HepG2 (cell line): ENCODE data around the gene CCDC33. TPM values are rescaled to one million over a fixed set of nuclear protein-coding genes. Genes with fewer than 3 reads are reported as not detected.

Experiments
- ATAC-seq: fragments of 200-7000 bp; cut with Tn5 transposase; 3 replicates; pipeline ENCODE4 v1.9.1; 2020; ENCODE audit warnings: mild to moderate bottlenecking, moderate library complexity
- BruUV-seq: library from RNA; stranded (reverse); fragments of 400-500 nt; replicated peaks from 2 replicates; lab custom pipeline; 2021; lab: Mats Ljungman, UMichigan
- CTCF ChIA-PET: fragments of 300-600 bp; formaldehyde crosslinking; extraction: SDS; loops from one replicate; lab custom pipeline; 2021; ENCODE audit warnings: low total read pairs, inconsistent platforms, low intra/inter-chr PET ratio; lab: Yijun Ruan, JAX
- POLR2A ChIA-PET: fragments of 350-600 bp; sonication (Branson Sonifier 250); formaldehyde crosslinking; loops from one replicate; lab custom pipeline; 2020; ENCODE audit warnings: antibody characterized with exemption, inconsistent platforms; lab: Yijun Ruan, JAX
- DNase-seq: peaks from one replicate; pipeline ENCODE4 v3.0.0-alpha.2; 2015; ENCODE audit warnings: low spot score
- FAIRE-seq: peaks from 3 replicates; lab custom pipeline; 2011; peaks lifted over from hg19 to GRCh38; lab: Jason Lieb, UNC
- H2AFZ ChIP-seq: one replicate; pipeline ENCODE4 v1.6.1; 2011; ENCODE audit warnings: low read length, inconsistent platforms
- H3K27ac ChIP-seq: fragments of 300-600 bp; 3 replicates; pipeline ENCODE4 v1.8.0; 2011; ENCODE audit warnings: mixed run types, mild to moderate bottlenecking, mixed read lengths, low read length, inconsistent platforms; ENCODE audit not compliant: insufficient read depth; ENCODE audit errors: extremely low read length
- H3K27me3 ChIP-seq, 2 experiments: fragments of 200-600 bp in 1 of 2; 2 replicates in 1 of 2; 3 replicates in 1 of 2; pipeline versions ENCODE4 v1.6.0 to v1.8.0; 2011; ENCODE audit warnings: low read length in 2 of 2, mild to moderate bottlenecking in 2 of 2, moderate library complexity in 2 of 2, inconsistent platforms in 1 of 2; ENCODE audit not compliant: insufficient read depth in 2 of 2, control insufficient read depth in 1 of 2
- H3K36me3 ChIP-seq, 2 experiments: fragments of 200-600 bp in 1 of 2; replicated peaks in 1 of 2; 2 replicates in 1 of 2; 3 replicates in 1 of 2; pipeline versions ENCODE4 v1.5.1 to v1.8.0; 2011; ENCODE audit warnings: low read length in 2 of 2, inconsistent platforms in 1 of 2; ENCODE audit not compliant: insufficient read depth in 2 of 2, control insufficient read depth in 1 of 2
- H3K4me1 ChIP-seq: 2 replicates; pipeline ENCODE4 v1.5.1; 2012; ENCODE audit warnings: low read length, inconsistent platforms; ENCODE audit not compliant: insufficient read depth
- H3K4me2 ChIP-seq: 2 replicates; pipeline ENCODE4 v1.6.0; 2011; ENCODE audit warnings: low read depth, low read length, inconsistent platforms
- H3K4me3 ChIP-seq, 3 experiments: fragments of 200-600 bp in 1 of 3; sonication (generic), shearing (Covaris generic) in 1 of 3; replicated peaks in 1 of 3; 2 replicates each; pipeline ENCODE4 v1.5.1; 2011 to 2016; ENCODE audit warnings: low read length in 3 of 3, inconsistent platforms in 2 of 3, low read depth in 2 of 3, mild to moderate bottlenecking in 2 of 3, control low read depth in 1 of 3, mixed read lengths in 1 of 3; ENCODE audit not compliant: insufficient read depth in 1 of 3
- H3K79me2 ChIP-seq: one replicate; pipeline ENCODE4 v1.6.1; 2011; ENCODE audit warnings: low read length, inconsistent platforms; ENCODE audit not compliant: insufficient read depth
- H3K9ac ChIP-seq: 2 replicates; pipeline ENCODE4 v1.6.0; 2011; ENCODE audit warnings: mild to moderate bottlenecking, low read depth, low read length, inconsistent platforms; ENCODE audit not compliant: insufficient read depth
- H3K9me3 ChIP-seq: 2 replicates; pipeline ENCODE4 v1.5.1; 2012; ENCODE audit warnings: mild to moderate bottlenecking, low read length
- H4K20me1 ChIP-seq: 2 replicates; pipeline ENCODE4 v1.6.0; 2011; ENCODE audit warnings: inconsistent platforms, mild to moderate bottlenecking, low read length, moderate library complexity; ENCODE audit not compliant: insufficient read depth
- FLYWCH1 ChIP-seq: sonication (generic); formaldehyde crosslinking; IDR thresholded peaks from 2 replicates; pipeline ENCODE4 v1.8.1; 2023; ENCODE audit warnings: mild to moderate bottlenecking, missing genetic modification reagents
- HOXA3 ChIP-seq: sonication (generic); formaldehyde crosslinking; IDR thresholded peaks from 2 replicates; pipeline ENCODE4 v1.5.0; 2020; ENCODE audit warnings: missing genetic modification reagents
- JARID2 ChIP-seq: sonication (generic); formaldehyde crosslinking; IDR thresholded peaks from 2 replicates; pipeline ENCODE4 v1.8.1; 2023; ENCODE audit warnings: missing genetic modification reagents, inconsistent platforms; ENCODE audit not compliant: insufficient replicate concordance
- NR2F1 ChIP-seq, 2 experiments: fragments of 450-650 bp in 1 of 2; formaldehyde crosslinking in 1 of 2; IDR thresholded peaks; 2 replicates each; pipeline versions ENCODE4 v1.5.0 to v1.6.1; 2016 to 2020; ENCODE audit warnings: mild to moderate bottlenecking in 1 of 2, missing compliant biosample characterization in 1 of 2, missing genetic modification reagents in 1 of 2, moderate library complexity in 1 of 2
- ZNF430 ChIP-seq: sonication (generic); formaldehyde crosslinking; IDR thresholded peaks from 2 replicates; pipeline ENCODE4 v1.9.0; 2021; ENCODE audit warnings: mild to moderate bottlenecking, missing genetic modification reagents
- ZNF782 ChIP-seq: sonication (generic); formaldehyde crosslinking; IDR thresholded peaks from 2 replicates; pipeline ENCODE4 v1.4.0; 2020; ENCODE audit warnings: missing genetic modification reagents, mild to moderate bottlenecking, borderline replicate concordance
- WGBS: methylation state at CpG from one replicate; pipeline ENCODE4 v1.1.6; 2017; ENCODE audit warnings: low lambda C conversion rate; 5-methylcytosine and 5-hydroxymethylcytosine counted together
- in situ Hi-C: cut with HindIII; loops from 2 replicates; pipeline ENCODE4 v1.10.0; 2017; ENCODE audit warnings: low pct_unique_long_range_greater_than_20kb; ENCODE audit not compliant: extremely low pct_ligation_motif_present
- intact Hi-C: fragments of 100-400 bp; cut with micrococcal nuclease; formaldehyde crosslinking; loops from one replicate; pipeline ENCODE4 v1.10.0; 2022; ENCODE audit not compliant: unreplicated experiment
- polyA plus RNA-seq, 8 experiments: library from polyadenylated mRNA; depleted of rRNA in 3 of 8; stranded (reverse) in 7 of 8; unstranded in 1 of 8; fragments of >200 nt; fragmentation: Illumina TruSeq in 4 of 8; extraction: Trizol in 4 of 8; gene quantifications; 2 replicates each; pipeline versions ENCODE4 v1.2.1 to v1.2.3, GENCODE V29; 2011 to 2016; ENCODE audit warnings: low read depth in 4 of 8, missing spikeins in 1 of 8, mixed read lengths in 1 of 8; ENCODE audit not compliant: insufficient read depth in 1 of 8
- total RNA-seq, 5 experiments: library from RNA; depleted of rRNA; stranded (reverse); fragments of >200 nt; fragmentation: Illumina TruSeq; extraction: Trizol; gene quantifications; 2 replicates each; pipeline ENCODE4 v1.2.3, GENCODE V29; 2016; ENCODE audit warnings: low read depth in 1 of 5
- TF ChIP-seq, protein P1 (sequence below): sonication (generic); formaldehyde crosslinking; IDR thresholded peaks from 2 replicates; pipeline ENCODE4 v1.9.0; 2021; ENCODE audit warnings: missing genetic modification reagents, borderline replicate concordance
- TF ChIP-seq, protein P2 (sequence below): IDR thresholded peaks from 2 replicates; pipeline ENCODE4 v1.6.1; 2016; ENCODE audit warnings: missing compliant biosample characterization, missing genetic modification reagents, borderline replicate concordance
- TF ChIP-seq, protein P3 (sequence below): sonication (generic); formaldehyde crosslinking; IDR thresholded peaks from 2 replicates; pipeline ENCODE4 v1.5.1; 2020; ENCODE audit warnings: mild to moderate bottlenecking, moderate library complexity, missing genetic modification reagents
- TF ChIP-seq, protein P4 (sequence below): sonication (generic); formaldehyde crosslinking; IDR thresholded peaks from 2 replicates; pipeline ENCODE4 v1.8.0; 2022; ENCODE audit warnings: mild to moderate bottlenecking, missing genetic modification reagents, moderate library complexity

Gene CCDC33
- total and polyA plus RNA-seq, 2 of the 13 experiments (the other 11 are each of a cell fraction or from before 2014, with no cell fraction given), result 0.30 TPM; not detected in 1

DNA sequence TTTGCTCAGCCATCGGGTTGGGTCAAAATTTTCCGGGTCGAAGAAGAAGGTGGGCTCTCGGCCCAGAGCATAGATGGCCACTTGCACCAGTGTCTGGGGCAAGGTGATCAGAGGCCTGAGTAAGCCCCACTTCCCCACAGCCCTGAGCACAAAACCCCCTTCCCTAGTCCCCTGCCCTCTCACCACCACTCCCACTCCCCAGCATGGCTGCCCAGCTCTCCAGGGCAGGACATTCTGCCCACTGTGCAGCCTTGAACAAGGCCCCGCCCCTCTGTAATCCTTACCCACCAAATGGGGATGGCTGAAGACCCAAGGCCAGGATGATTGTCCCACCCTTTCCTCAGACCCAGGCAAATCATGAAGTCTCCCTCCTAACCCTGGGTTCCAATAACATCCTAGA is 102.5 kb downstream of the CCDC33 start:
- no peak overlapping the region for H3K27ac ChIP-seq
- no peaks in the 10 kb centered on the region for H3K9me3 ChIP-seq
- no peaks in the 10 kb centered on the region for H3K4me1 ChIP-seq
- no peaks in the 10 kb centered on the region for H4K20me1 ChIP-seq
- BruUV-seq, result no TSS peak
- FAIRE-seq, result no peak
- WGBS, result 0% methylated on average over 3 of the region's 5 CpGs
- in situ Hi-C loops, result no loop called here
- H2AFZ ChIP-seq, result no peak overlapping the region
- CTCF ChIA-PET, result no interaction called here
- H3K36me3 ChIP-seq, result no peaks in the 10 kb centered on the region
- H3K79me2 ChIP-seq, result no peaks in the 10 kb centered on the region
- H3K9ac ChIP-seq, result no peak overlapping the region
- no peak for ATAC-seq
- H3K27me3 ChIP-seq, result peaks cover 2 to 44% of the 10 kb centered on the region in 2 experiments; a peak in 2 of 5 replicates
- H3K4me2 ChIP-seq, result no peak overlapping the region
- intact Hi-C loops, result no loop called here
- DNase-seq, result no peak
- POLR2A ChIA-PET, result no interaction called here
- TF ChIP-seq ZNF782 (CRISPR knock-in tag), result no peak
- TF ChIP-seq, protein P1, sequence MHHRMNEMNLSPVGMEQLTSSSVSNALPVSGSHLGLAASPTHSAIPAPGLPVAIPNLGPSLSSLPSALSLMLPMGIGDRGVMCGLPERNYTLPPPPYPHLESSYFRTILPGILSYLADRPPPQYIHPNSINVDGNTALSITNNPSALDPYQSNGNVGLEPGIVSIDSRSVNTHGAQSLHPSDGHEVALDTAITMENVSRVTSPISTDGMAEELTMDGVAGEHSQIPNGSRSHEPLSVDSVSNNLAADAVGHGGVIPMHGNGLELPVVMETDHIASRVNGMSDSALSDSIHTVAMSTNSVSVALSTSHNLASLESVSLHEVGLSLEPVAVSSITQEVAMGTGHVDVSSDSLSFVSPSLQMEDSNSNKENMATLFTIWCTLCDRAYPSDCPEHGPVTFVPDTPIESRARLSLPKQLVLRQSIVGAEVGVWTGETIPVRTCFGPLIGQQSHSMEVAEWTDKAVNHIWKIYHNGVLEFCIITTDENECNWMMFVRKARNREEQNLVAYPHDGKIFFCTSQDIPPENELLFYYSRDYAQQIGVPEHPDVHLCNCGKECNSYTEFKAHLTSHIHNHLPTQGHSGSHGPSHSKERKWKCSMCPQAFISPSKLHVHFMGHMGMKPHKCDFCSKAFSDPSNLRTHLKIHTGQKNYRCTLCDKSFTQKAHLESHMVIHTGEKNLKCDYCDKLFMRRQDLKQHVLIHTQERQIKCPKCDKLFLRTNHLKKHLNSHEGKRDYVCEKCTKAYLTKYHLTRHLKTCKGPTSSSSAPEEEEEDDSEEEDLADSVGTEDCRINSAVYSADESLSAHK (CRISPR knock-in tag), result no peak
- TF ChIP-seq, protein P2, sequence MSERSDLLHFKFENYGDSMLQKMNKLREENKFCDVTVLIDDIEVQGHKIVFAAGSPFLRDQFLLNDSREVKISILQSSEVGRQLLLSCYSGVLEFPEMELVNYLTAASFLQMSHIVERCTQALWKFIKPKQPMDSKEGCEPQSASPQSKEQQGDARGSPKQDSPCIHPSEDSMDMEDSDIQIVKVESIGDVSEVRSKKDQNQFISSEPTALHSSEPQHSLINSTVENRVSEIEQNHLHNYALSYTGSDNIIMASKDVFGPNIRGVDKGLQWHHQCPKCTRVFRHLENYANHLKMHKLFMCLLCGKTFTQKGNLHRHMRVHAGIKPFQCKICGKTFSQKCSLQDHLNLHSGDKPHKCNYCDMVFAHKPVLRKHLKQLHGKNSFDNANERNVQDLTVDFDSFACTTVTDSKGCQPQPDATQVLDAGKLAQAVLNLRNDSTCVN, result no peak
- TF ChIP-seq ZNF430 (CRISPR knock-in tag), result no peak
- TF ChIP-seq, protein P3, sequence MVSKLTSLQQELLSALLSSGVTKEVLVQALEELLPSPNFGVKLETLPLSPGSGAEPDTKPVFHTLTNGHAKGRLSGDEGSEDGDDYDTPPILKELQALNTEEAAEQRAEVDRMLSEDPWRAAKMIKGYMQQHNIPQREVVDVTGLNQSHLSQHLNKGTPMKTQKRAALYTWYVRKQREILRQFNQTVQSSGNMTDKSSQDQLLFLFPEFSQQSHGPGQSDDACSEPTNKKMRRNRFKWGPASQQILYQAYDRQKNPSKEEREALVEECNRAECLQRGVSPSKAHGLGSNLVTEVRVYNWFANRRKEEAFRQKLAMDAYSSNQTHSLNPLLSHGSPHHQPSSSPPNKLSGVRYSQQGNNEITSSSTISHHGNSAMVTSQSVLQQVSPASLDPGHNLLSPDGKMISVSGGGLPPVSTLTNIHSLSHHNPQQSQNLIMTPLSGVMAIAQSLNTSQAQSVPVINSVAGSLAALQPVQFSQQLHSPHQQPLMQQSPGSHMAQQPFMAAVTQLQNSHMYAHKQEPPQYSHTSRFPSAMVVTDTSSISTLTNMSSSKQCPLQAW (CRISPR knock-in tag), result no peak
- no peak for TF ChIP-seq HOXA3 (CRISPR knock-in tag)
- no peak for TF ChIP-seq JARID2 (CRISPR knock-in tag)
- no peak for TF ChIP-seq NR2F1 (CRISPR knock-in tag; IDR thresholded peaks at IDR 0.05)
- TF ChIP-seq, protein P4, sequence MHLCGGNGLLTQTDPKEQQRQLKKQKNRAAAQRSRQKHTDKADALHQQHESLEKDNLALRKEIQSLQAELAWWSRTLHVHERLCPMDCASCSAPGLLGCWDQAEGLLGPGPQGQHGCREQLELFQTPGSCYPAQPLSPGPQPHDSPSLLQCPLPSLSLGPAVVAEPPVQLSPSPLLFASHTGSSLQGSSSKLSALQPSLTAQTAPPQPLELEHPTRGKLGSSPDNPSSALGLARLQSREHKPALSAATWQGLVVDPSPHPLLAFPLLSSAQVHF (CRISPR knock-in tag), result no peak
- TF ChIP-seq FLYWCH1 (CRISPR knock-in tag), result no peak
- no peak overlapping the region for H3K4me3 ChIP-seq
